ENCODE measurements around the gene ZNF585A. TPM values are rescaled to one million over a fixed set of nuclear protein-coding genes. Genes with fewer than 3 reads are reported as not detected.
"Not testable (repeated sequence)": the region's sequence is repeated elsewhere in the genome, so short reads cannot be mapped to it uniquely, and the experiment has no call there.

ZNF585A gene
- total RNA-seq, 1 donor from 2014 or later: 3.4 TPM

DNA sequence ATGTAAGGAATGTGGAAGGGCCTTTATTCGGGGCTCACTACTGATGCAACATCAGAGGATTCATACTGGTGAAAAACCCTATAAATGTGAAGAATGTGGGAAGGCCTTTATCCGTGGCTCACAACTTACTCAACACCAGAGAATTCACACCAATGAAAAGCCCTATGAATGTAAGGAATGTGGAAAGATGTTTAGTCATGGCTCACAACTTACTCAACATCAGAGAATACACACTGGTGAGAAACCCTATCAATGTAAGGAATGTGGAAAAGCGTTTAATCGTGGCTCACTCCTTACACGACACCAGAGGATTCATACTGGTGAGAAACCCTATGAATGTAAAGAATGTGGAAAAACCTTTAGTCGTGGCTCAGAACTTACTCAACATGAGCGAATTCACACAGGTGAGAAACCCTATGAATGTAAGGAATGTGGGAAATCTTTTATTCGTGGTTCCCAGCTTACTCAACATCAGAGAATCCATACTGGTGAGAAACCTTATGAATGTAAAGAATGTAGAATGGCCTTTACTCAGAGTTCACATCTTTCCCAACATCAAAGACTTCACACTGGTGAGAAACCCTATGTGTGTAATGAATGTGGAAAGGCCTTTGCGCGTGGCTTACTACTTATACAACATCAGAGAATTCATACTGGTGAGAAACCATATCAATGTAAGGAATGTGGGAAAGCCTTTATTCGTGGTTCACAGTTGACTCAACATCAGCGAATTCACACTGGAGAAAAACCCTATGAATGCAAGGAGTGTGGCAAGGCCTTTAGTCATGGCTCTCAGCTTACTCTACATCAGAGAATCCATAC, 44.3 kb downstream of the ZNF585A start:
- no peaks in the 10 kb centered on the region for H3K4me1 ChIP-seq
- no peak overlapping the region for H3K4me3 ChIP-seq
- peaks cover 98% of the 10 kb centered on the region for H3K9me3 ChIP-seq
- no peaks in the 10 kb centered on the region for H3K27me3 ChIP-seq
- DNase-seq (ENCODE audit: extremely low spot score in 2 of 2): no peak
- intact Hi-C loops (cut with DNase I): no loop called here
- TF ChIP-seq CTCF (IDR thresholded peaks at IDR 0.05) (no peak), POLR2AphosphoS5 (IDR thresholded peaks at IDR 0.05; ENCODE audit: insufficient read depth in 1 of 2, low read depth in 1 of 2) (no peak), POLR2A (IDR thresholded peaks at IDR 0.05) (no peak)
- H3K36me3 ChIP-seq: peaks cover 12 to 78% of the 10 kb centered on the region in 2 donors
- no peak overlapping the region for H3K27ac ChIP-seq

GRCh38 chr19:37122093-37122492, 50.4 kb downstream of the ZNF585A start:
- DNase-seq (ENCODE audit: extremely low spot score in 2 of 2); H3K4me1 ChIP-seq; intact Hi-C loops (cut with DNase I); H3K4me3 ChIP-seq; H3K27me3 ChIP-seq; H3K27ac ChIP-seq: not testable (repeated sequence)
- peaks cover 61% of the 10 kb centered on the region for H3K9me3 ChIP-seq
- H3K36me3 ChIP-seq: peaks cover 2 to 38% of the 10 kb centered on the region in 2 donors

GRCh38 chr19:37114001-37114400, 58.5 kb downstream of the ZNF585A start:
- Histone ChIP-seq H3K36me3 (peaks cover 3 to 77% of the 10 kb centered on the region in 2 donors), H3K9me3 (peaks cover 85% of the 10 kb centered on the region), H3K27me3 (no peaks in the 10 kb centered on the region), H3K4me3 (no peak overlapping the region), H3K4me1 (no peaks in the 10 kb centered on the region), H3K27ac (no peak overlapping the region)
- no peak for TF ChIP-seq POLR2AphosphoS5 (IDR thresholded peaks at IDR 0.05; ENCODE audit: insufficient read depth in 1 of 2, low read depth in 1 of 2)
- no peak for TF ChIP-seq POLR2A (IDR thresholded peaks at IDR 0.05)
- intact Hi-C loops (cut with DNase I): no loop called here
- no peak for DNase-seq (ENCODE audit: extremely low spot score in 2 of 2)

DNA sequence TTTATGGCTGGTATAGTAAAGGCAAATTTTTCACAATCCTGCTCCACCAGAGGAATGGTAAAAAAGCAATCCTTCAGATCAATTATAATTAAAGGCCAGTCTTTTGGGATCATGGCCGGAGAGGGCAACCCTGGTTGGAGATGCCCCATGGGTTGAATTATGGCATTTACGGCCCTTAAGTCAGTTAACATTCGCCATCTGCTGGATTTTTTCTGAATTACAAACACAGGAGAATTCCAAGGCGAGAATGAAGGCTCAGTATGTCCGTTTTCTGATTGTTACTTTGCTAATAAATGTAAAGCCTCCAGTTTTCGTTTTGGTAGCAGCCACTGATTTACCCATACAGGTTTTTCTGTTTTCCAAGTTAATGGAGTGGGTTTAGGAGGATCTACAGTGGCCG, 60.7 kb downstream of the ZNF585A start:
- H3K4me1 ChIP-seq; H3K4me3 ChIP-seq; intact Hi-C loops (cut with DNase I); H3K27ac ChIP-seq; DNase-seq (ENCODE audit: extremely low spot score in 2 of 2); H3K27me3 ChIP-seq: not testable (repeated sequence)
- H3K36me3 ChIP-seq: peaks cover 3 to 96% of the 10 kb centered on the region in 2 donors
- H3K9me3 ChIP-seq: peaks cover 86% of the 10 kb centered on the region

DNA sequence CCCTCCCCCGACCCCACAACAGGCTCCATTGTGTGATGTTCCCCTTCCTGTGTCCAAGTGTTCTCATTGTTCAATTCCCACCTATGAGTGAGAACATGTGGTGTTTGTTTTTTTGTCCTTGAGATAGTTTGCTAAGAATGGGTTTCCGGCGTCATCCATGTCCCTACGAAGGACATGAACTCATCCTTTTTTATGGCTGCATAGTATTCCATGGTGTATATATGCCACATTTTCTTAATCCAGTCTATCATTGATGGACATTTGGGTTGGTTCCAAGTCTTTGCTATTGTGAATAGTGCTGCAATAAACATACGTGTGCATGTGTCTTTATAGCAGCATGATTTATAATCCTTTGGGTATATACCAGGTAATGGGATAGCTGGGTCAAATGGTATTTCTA, 68.4 kb downstream of the ZNF585A start:
- H3K4me1 ChIP-seq; H3K27me3 ChIP-seq; DNase-seq (ENCODE audit: extremely low spot score in 2 of 2); H3K27ac ChIP-seq; intact Hi-C loops (cut with DNase I); H3K4me3 ChIP-seq: not testable (repeated sequence)
- Histone ChIP-seq H3K9me3 (peaks cover 55% of the 10 kb centered on the region), H3K36me3 (peaks cover 0 to 85% of the 10 kb centered on the region in 2 donors)

GRCh38 chr19:37098570-37098969, 73.9 kb downstream of the ZNF585A start:
- TF ChIP-seq POLR2A (IDR thresholded peaks at IDR 0.05) (no peak), POLR2AphosphoS5 (IDR thresholded peaks at IDR 0.05; ENCODE audit: insufficient read depth in 1 of 2, low read depth in 1 of 2) (no peak), CTCF (IDR thresholded peaks at IDR 0.05) (no peak)
- Histone ChIP-seq H3K27me3 (no peaks in the 10 kb centered on the region), H3K4me1 (no peaks in the 10 kb centered on the region), H3K36me3 (peaks cover 1 to 98% of the 10 kb centered on the region in 2 donors), H3K9me3 (peaks cover 68% of the 10 kb centered on the region), H3K27ac (no peak overlapping the region), H3K4me3 (no peak overlapping the region)
- intact Hi-C loops (cut with DNase I): no loop called here
- no peak for DNase-seq (ENCODE audit: extremely low spot score in 2 of 2)

- Histone ChIP-seq H3K4me3 (no peak overlapping the region), H3K27ac (no peak overlapping the region), H3K27me3 (no peaks in the 10 kb centered on the region), H3K4me1 (no peaks in the 10 kb centered on the region), H3K9me3 (peaks cover 67% of the 10 kb centered on the region), H3K36me3 (peaks cover 5 to 98% of the 10 kb centered on the region in 2 donors)
- intact Hi-C loops (cut with DNase I): no loop called here
- DNase-seq (ENCODE audit: extremely low spot score in 2 of 2): no peak
- no peak for TF ChIP-seq POLR2AphosphoS5 (IDR thresholded peaks at IDR 0.05; ENCODE audit: insufficient read depth in 1 of 2, low read depth in 1 of 2)
- TF ChIP-seq POLR2A (IDR thresholded peaks at IDR 0.05): no peak
- no peak for TF ChIP-seq CTCF (IDR thresholded peaks at IDR 0.05)
Measured at GRCh38 chr19:37095859-37096258, 76.6 kb downstream of the ZNF585A start.
